GM10248 (cell line): Measurements from ENCODE around the gene OR51B6.

ENCODE experiments used
- CTCF ChIA-PET: fragments of 300-600 bp; sonication (Branson Sonifier 250); formaldehyde crosslinking; extraction: SDS; loops from one replicate; lab custom pipeline; 2021; ENCODE audit warnings: antibody characterized with exemption; lab: Yijun Ruan, JAX
- POLR2A ChIA-PET: fragments of 350-650 bp; sonication (Branson Sonifier 250); formaldehyde crosslinking; extraction: SDS; loops from one replicate; lab custom pipeline; 2020; ENCODE audit warnings: antibody characterized with exemption; lab: Yijun Ruan, JAX
- DNase-seq: peaks from one replicate; pipeline ENCODE4 v3.0.0; 2012; ENCODE audit errors: extremely low spot score
- CTCF ChIP-seq: IDR thresholded peaks from 2 replicates; pipeline ENCODE4 v1.5.1; 2012; ENCODE audit warnings: mild to moderate bottlenecking, low read depth; ENCODE audit errors: extremely low read depth, missing control alignments, control extremely low read depth

Gene OR51B6

GRCh38 chr11:5366856-5367255 is 15.5 kb downstream of the OR51B6 start:
- ChIA-PET POLR2A (no interaction called here), CTCF (no interaction called here)
- no peak for TF ChIP-seq CTCF
- DNase-seq: no peak

- ChIA-PET POLR2A (no interaction called here), CTCF (no interaction called here)
- no peak for DNase-seq
- TF ChIP-seq CTCF: no peak
These were observed 16.3 kb downstream of the OR51B6 start for GRCh38 chr11:5367448-5368074.

- TF ChIP-seq CTCF: no peak
- ChIA-PET CTCF (no interaction called here), POLR2A (no interaction called here)
- DNase-seq: no peak
These were observed 17.3 kb downstream of the OR51B6 start for GRCh38 chr11:5368502-5369043.

- peak; percentile 17 for DNase-seq
- POLR2A ChIA-PET: no interaction called here
- CTCF ChIA-PET: interaction anchor here (1.0 to 4.1 kb wide), 4 partner anchors 12 to 250 kb away, joined by 3 to 25 read pairs (median 4); partner anchors contain the start of gene OR51M1
- peak; percentile 32 for TF ChIP-seq CTCF
These were observed 18.5 kb downstream of the OR51B6 start for GRCh38 chr11:5369789-5370188.

GRCh38 chr11:5380740-5381342 is 29.5 kb downstream of the OR51B6 start:
- DNase-seq: peak; percentile 46
- POLR2A ChIA-PET: no interaction called here
- TF ChIP-seq CTCF: peak; percentile 56
- CTCF ChIA-PET: interaction anchor here (1.0 to 4.7 kb wide), 7 partner anchors 9 to 256 kb away, joined by 3 to 25 read pairs (median 4); no protein-coding TSS in a partner anchor

GRCh38 chr11:5383576-5383975 is 32.3 kb downstream of the OR51B6 start, which contains the start of gene OR51M1:
OR51M1 (plus strand) TSS chr11:5383812; CDS start chr11:5389399, 5,587 bp downstream.
- CTCF ChIA-PET: interaction anchor here (4.7 kb wide), 1 partner anchor 12 kb away, joined by 25 read pairs; no protein-coding TSS in a partner anchor
- no peak for DNase-seq
- no peak for TF ChIP-seq CTCF
- POLR2A ChIA-PET: no interaction called here
